Stimulated activated CD4-positive, alpha-beta T cell treated with anti-CD3 and anti-CD28 coated beads, Interleukin-1b, Interleukin-23, amount 100 ng/mL, for 24 hours (primary cell): Measurements from ENCODE around the gene PPIH.
A peak's percentile ranks its signal among the peaks of the same experiment; 100 is the strongest.
"Not testable (repeated sequence)": the region's sequence is repeated elsewhere in the genome, so short reads cannot be mapped to it uniquely, and the experiment has no call there.

Source experiments
- DNase-seq, 4 experiments: peaks; one replicate each; pipeline ENCODE4 v3.0.0-alpha.2; 2020; ENCODE audit warnings: low read depth in 4 of 4, low spot score in 1 of 4

The PPIH gene

DNA sequence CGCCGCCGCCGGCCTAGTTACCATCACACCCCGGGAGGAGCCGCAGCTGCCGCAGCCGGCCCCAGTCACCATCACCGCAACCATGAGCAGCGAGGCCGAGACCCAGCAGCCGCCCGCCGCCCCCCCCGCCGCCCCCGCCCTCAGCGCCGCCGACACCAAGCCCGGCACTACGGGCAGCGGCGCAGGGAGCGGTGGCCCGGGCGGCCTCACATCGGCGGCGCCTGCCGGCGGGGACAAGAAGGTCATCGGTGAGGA is 24.2 kb downstream of the PPIH start:
- not testable (repeated sequence) for DNase-seq

- DNase-seq: peak in 3 of 4 experiments; percentile 33 to 57 (median 45)
These were observed 24.7 kb downstream of the PPIH start for GRCh38 chr1:42682739-42683531.

- DNase-seq: no peak
These were observed 25.9 kb downstream of the PPIH start for GRCh38 chr1:42684139-42684538.

DNA sequence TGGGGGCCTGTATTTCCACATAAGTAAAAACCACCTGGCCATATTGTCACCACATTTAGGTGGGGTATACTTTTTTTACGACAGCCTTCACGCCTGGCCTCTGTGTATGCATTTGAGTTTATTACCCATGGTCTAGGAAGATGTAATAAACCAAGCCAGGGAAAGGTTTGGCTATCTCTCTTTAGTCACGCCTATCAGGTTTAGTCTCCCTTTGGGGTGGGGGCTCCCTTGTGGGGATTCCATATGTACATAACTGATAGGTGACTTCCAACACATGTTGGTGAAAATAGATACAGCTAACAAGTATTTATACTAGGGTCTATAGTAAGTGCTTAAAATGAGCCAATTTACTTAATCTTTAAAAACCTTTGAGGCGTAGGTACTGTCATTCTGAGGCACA is 28.2 kb downstream of the PPIH start:
- DNase-seq: no peak

DNA sequence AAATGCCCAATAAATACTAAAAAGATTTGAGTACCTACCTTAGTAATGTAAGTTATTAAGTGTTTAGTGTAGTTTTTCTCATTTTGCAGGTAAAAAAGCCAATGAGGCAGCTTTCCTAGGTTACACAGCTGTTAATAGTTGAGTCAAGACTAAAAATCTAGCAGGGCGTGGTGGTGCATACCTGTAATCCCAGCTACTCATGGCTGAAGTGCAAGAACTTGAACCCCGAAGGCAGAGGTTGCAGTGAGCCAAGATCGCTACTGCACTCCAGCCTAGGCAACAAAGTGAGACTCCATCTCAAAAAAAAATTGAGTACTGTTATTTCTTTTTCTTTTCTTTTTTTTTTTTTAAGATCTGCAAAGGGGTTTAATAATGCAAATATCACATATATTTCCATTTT is 31.7 kb downstream of the PPIH start:
- no peak for DNase-seq

GRCh38 chr1:42690477-42691156 is 32.4 kb downstream of the PPIH start:
- no peak for DNase-seq

- DNase-seq: no peak
These were observed 32.9 kb downstream of the PPIH start for GRCh38 chr1:42691157-42691498.

DNA sequence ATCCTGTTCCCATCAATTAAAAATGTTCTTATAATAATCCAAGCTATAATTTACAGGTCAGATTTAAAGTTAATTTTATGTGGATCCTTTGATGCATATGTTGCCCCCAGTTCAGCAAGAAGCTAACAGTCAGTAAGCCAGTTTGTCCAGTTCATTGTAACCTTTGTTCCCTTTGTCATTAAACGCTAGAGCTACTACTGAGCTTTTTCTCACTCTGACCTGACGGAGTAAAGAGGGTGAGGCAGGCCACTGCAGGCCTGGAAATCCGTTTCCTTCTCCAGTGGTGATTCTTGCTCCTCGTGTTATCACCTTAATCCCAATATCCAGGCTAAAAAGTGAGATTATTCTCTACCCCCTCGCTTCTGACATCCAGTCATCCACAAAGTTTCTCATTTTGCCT is 34.2 kb downstream of the PPIH start:
- no peak for DNase-seq

GRCh38 chr1:42692911-42693310 is 34.7 kb downstream of the PPIH start:
- DNase-seq: no peak

- DNase-seq: no peak
These were observed 40.0 kb downstream of the PPIH start for GRCh38 chr1:42698081-42698813.

DNA sequence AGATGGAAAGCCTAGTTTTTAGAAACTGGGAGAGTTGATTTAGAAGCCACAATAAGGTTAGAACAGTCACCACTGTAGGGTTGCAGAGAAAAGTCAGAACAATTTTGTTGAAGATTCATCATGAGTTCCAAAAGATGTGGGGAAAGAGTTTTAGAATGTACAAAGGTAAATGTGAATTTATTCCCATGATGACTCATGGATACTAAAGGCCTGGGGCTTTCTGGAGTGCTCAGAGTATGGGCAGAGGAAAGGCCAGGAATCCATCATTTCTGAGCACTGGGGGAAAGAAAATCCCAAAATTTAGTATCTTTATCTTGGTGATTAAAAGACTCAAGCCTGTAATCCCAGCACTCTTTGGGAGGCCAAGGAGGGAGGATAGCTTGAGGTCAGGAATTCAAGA is 41.8 kb downstream of the PPIH start:
- DNase-seq: no peak

DNA sequence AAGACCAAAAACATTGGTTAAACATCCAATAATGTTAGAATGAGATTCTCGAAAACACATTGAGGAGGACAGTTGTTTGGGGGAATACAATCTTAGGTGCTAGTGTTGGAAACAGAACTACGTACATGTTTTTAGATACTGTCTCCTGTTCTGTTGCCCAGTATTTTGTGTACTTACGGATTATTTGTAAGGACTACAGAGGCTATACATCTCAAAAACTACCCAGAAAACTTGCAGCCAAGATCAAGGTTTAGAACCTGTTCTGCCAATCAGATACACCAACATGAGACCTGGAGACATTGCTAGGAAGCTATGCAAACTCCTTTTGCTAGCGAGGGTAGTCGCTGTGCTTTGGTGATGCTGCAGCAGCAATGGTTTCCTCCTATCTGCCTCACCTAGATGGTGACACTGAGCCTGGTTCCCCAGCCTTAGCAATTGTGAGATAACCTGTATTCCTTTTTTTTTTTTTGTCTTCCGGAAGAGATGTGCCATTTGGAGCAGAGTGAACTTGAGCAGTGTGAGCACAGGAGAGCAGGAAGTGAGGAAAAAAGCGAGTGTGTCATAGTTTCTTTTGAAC is 45.8 kb downstream of the PPIH start:
- no peak for DNase-seq

DNA sequence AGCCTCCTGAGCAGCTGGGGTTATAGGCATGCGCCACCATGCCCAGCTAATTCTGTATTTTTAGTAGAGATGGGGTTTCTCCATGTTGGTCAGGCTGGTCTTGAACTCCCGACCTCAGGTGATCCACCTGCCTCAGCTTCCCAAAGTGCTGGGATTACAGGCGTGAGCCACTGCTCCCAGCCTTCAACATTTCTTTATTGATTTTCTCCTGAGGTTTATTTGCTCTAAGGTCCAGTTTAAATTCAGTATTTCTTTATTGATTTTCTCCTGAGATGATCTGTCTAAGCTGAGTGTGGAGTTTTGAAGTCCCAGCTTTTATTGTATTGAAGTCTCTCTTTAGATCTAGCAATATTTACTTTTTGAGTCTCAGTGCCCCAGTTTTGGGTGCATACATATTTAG is 54.6 kb downstream of the PPIH start:
- not testable (repeated sequence) for DNase-seq

GRCh38 chr1:42713293-42713692 is 55.1 kb downstream of the PPIH start:
- no peak for DNase-seq

- DNase-seq: not testable (repeated sequence)
These were observed 56.2 kb downstream of the PPIH start for GRCh38 chr1:42714441-42714840.

GRCh38 chr1:42720868-42721267 is 62.6 kb downstream of the PPIH start:
- no peak for DNase-seq

- no peak for DNase-seq
These were observed 63.7 kb downstream of the PPIH start for GRCh38 chr1:42721926-42722325.

GRCh38 chr1:42722403-42722802 is 64.2 kb downstream of the PPIH start:
- DNase-seq: not testable (repeated sequence)

DNA sequence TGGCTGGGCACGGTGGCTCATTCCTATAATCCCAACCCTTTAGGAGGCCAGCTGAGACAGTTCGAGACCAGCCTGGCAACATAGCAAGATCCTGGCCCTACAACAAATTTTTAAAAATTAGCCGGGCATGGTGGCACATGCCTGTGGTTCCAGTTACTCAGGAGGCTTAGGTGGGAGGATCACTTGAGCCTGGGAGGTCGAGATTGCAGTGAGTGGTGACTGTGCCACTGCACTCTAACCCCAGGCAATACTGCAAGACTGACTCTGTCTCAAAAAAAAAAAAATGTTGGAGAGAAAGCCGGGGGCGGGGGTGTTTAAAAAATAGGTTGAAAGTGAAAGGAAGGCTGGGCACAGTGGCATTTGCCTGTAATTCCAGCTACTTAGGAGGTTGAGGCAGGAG is 65.3 kb downstream of the PPIH start:
- DNase-seq: no peak

DNA sequence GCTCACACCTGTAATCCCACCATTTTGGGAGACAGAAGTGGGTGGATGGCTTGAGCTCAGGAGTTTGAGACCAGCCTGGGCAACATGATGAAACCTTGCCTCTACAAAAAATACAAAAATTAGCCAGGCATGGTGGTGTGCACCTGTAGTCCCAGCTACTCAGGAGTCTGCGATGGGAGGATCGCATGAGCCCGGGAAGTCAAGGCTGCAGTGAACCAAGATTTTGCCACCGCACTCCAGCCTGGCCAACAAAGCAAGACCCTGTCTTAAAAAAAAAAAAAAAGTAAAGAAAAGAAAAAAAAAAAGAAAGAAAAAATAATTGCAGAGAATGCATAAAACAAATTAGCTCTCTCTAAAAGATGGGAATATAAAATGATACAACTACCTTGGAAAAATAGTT is 67.6 kb downstream of the PPIH start:
- DNase-seq: not testable (repeated sequence)
